HG03039 (cell line): Measurements from ENCODE around the gene GTF2IRD2.
"Not testable (repeated sequence)": the region's sequence is repeated elsewhere in the genome, so short reads cannot be mapped to it uniquely, and the experiment has no call there.

Experiments used
- ATAC-seq: cut with Tn5 transposase; IDR thresholded peaks from one replicate; pipeline ENCODE4 v1.9.1; 2021; ENCODE audit warnings: mild to moderate bottlenecking, moderate library complexity; ENCODE audit not compliant: unreplicated experiment

The GTF2IRD2 gene

DNA sequence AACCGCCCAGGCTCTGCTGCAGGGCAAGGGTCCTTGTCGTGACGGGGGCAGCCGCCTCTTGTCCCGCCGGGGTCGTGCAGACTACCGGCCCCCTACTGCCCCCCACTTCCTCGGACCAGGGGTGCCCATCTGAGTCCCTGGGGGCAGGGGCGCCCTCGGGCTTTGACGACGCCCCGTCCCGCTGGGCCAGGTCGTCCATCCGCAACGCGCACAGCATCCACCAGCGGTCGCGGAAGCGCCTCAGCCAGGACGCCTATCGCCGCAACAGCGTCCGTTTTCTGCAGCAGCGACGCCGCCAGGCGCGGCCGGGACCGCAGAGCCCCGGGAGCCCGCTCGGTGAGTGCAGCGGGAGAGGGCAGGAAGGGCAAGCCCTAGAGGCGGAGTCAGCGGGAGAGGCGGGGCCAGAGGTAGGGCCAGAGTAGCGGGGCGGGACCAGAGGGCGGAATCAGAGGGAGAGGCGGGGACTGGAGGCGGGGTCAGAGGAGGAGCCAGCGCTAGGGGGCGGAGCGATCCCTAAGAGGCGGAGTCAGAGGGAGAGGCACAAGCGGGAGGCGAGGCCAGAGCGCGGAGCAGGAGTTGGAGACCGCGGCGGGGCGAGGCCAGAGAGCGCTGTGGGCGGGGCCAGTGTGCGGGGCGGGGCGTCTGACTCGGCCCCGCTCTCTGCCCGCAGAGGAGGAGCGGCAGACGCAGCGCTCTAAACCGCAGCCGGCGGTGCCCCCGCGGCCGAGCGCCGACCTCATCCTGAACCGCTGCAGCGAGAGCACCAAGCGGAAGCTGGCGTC, 62.8 kb downstream of the GTF2IRD2 start:
- peak; percentile 85 for ATAC-seq

- ATAC-seq, result not testable (repeated sequence)
Measured at GRCh38 chr7:74783595-74783994, 67.8 kb downstream of the GTF2IRD2 start.

DNA sequence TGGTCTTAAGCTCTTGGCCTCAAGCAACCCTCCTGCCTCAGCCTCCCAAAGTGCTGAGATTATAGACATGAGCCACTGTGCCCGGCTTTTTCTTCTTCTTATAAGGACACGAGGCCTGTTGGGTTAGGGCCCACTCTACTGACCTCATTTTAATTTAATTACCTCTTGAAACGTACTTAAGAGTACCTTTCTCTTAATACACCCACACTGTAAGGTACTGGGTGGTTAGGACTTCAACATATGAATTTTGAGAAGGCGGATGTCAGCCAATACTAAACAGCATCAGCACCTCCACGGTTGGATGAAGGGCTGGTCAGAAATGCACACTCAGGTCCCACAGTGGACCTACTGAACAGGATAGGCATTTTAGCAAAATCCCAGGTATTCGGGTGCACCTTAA, 69.7 kb downstream of the GTF2IRD2 start:
- ATAC-seq, result not testable (repeated sequence)

DNA sequence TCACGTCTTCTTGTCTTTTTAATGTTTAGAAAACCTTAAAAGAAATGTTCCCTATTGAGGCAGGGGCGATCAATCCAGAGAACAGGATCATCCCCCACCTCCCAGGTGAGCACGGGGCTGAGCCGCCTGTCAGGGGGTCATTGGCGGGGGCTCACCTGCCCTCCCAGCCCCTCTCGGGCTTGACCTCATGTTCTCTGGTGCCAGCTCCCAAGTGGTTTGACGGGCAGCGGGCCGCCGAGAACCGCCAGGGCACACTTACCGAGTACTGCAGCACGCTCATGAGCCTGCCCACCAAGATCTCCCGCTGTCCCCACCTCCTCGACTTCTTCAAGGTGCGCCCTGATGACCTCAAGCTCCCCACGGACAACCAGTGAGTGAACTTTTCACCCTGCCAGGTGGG, 72.4 kb downstream of the GTF2IRD2 start:
- ATAC-seq, result not testable (repeated sequence)

GRCh38 chr7:74775111-74775510, 76.3 kb downstream of the GTF2IRD2 start:
- ATAC-seq, result not testable (repeated sequence)

DNA sequence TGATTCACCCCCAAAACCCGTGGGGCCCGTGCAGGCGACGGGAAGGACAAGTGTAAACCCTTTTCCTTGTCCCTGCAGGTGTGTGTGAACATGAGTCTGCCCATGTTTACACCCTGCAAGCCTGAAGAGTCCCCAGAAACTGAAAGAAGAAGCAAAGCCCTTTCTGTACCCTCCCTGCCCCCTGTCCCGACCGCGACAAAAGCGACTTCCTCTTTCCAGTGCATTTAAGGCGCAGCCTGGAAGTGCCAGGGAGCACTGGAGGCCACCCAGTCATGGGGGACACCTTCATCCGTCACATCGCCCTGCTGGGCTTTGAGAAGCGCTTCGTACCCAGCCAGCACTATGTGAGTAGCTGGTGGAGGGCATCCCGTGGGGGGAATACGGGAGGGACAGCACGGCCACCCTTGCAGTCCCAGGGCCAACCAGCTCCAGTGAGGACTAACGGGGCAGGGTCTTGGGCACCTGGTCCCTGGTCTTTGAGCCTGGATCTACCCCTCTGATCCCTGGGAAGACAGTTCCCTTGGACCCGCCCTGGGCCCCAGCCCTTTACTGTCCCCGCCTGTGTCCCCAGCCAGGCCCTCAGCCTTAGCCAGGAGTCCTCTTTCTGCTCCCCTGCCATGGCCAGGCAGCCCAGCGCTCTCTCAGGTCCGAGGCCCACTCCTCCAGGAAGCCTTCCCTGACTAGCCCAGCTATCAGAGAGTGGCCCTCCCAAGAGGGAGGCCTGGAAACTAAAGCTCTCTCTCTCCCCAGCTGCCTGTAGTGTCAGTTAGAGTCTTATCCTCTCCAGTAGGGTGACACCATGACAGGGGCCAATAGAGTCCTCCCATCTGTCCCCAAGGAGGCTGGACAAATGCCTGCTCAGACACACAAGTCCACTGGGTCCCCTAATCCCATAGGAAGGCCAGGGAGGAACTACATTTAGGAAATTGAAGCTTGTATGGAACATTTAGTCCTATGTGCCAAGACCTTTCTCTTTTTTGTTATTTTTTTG, 77.3 kb downstream of the GTF2IRD2 start, which contains the start of gene NCF1:
NCF1 (plus strand) TSS at position 252 of the 991 bp plus-strand sequence; CDS start at position 273, 21 bp downstream.
- peak; percentile 69 for ATAC-seq

DNA sequence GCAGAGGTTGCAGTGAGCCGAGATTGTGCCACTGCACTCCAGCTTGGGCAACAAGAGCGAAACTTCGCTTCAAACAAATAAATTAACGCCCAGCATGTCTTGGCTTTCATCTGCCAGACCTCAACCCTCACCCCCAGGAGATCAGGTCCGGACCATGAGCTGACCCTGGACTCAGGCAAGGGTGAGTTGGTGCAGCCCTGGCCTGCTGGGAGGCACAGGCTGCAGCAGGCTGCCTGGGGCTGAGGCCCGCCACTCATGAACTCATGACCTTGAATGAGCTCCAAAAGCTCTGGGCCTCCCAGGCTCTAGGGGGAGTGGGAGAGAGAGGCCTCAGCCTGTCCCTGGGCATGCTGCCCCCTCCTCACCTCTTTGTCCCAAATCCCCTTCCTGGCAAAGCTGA, 79.3 kb downstream of the GTF2IRD2 start:
- ATAC-seq, result not testable (repeated sequence)

DNA sequence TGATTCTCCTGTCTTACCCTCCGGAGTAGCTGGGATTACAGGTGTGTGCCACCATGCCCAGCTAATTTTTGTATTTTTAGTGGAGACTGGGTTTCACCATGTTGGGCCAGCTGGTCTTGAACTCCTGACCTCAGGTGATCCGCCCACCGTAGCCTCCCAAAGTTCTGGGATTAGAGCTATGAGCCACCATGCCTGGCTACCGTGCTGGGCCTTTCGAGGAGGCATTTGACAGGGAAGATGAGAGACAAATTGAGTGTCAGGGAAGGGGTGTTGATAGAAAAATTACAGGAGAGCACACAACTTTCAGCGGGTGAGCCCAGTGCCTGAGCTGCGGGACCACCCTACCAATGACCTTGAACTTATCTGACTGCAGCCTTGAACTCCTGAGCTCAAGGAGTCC, 81.3 kb downstream of the GTF2IRD2 start:
- ATAC-seq, result not testable (repeated sequence)

GRCh38 chr7:74766991-74767390, 84.4 kb downstream of the GTF2IRD2 start:
- not testable (repeated sequence) for ATAC-seq

DNA sequence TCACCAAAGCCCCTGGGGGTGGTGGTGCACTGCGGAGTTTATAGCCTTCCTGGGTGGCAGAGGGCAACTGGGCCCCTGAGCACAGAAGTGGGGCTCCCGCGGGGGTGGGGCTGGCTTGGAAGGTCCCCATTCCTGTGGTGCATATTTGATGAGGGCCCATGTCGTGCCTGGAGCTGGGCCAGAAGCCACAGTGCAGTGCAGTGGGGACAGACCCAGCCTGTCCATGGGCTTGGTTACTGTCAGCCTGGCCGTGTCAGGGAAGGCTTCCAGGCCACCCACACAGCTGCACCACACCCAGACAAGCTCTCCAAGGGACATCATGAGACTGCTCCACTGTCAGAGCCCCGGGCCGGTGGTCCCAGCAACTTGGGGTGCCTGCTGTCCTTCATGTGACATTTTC, 84.9 kb downstream of the GTF2IRD2 start:
- ATAC-seq, result peak; percentile 43

DNA sequence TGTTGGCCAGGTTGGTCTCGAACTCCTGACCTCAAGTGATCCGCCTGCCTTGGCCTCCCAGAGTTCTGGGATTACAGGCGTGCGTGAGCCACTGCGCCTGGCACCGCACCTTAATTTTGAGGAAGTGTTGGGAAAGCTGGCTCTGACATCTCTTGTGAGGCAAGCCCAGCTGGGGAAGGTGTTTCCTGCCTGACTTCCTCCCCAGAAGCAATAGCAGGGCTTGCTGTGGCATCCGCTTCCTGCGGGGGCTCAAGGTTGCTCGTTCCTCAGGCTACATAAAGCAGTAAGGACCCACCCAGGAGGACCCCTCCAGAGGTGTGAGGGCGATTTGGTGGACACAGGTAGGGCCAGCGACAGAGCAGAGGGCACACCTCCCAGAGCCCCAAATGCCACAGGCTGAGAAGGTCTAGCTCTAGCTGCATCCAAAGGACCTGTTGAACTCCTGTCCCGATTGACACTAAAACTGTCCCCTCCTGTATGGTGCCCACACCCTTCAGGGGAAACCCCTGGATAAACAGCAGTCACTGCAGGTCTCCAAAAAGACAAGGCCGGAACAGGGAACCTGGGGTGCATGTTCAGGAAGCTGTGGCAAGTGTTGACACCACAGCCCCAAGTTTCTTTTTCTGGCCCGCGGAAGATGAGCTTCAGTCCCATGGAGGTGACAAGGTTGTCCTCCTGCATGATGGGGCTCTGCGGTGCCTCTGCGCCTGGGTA, 86.0 kb downstream of the GTF2IRD2 start:
- ATAC-seq, result not testable (repeated sequence)

DNA sequence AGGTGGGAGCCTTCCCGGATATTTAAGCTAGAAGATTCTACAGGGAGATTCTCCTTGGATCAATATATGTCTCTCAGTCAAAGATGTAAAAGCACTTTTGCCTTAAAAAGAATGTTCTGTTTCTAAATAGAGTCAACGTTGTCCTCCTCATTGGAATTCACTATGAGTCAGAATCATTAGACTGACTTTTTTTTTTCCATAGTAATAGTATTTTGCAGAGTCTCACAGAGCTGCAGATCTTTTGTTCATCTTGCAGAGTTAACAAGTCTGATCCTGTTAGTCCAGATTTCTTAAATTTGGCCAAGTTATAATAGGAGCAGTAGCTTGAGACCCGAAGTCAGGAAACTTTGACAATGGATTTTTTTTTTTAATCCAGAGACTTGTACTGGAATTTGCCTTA, 92.4 kb downstream of the GTF2IRD2 start:
- not testable (repeated sequence) for ATAC-seq

GRCh38 chr7:74758268-74758667, 93.1 kb downstream of the GTF2IRD2 start:
- ATAC-seq, result not testable (repeated sequence)

DNA sequence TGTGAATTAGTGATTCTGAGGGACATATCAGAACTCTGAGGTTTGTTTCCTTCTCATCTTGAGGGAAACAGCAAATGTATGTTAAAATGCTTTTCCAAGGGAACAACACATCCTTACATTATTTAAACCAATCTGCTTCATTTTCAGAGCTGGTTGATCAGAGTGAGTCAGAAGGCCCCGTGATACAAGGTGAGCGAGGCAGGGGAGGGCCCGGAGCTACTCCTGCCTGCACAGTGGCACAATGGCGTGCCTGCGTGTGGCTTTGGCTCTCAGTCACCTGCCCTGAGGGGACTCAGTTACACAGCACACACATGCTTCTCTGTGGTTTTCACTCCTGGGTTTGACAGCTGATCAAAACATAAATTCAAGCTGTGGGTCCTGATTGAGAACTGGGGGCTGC, 94.7 kb downstream of the GTF2IRD2 start:
- ATAC-seq, result not testable (repeated sequence)

- ATAC-seq, result not testable (repeated sequence)
Measured at GRCh38 chr7:74753921-74754482, 97.4 kb downstream of the GTF2IRD2 start.
